ENCODE results near the gene RUNX3. TPM values are rescaled to one million over a fixed set of nuclear protein-coding genes. Genes with fewer than 3 reads are reported as not detected.

Gene RUNX3
- total RNA-seq, 1 experiment from 2014 or later, result 3.5 TPM

DNA sequence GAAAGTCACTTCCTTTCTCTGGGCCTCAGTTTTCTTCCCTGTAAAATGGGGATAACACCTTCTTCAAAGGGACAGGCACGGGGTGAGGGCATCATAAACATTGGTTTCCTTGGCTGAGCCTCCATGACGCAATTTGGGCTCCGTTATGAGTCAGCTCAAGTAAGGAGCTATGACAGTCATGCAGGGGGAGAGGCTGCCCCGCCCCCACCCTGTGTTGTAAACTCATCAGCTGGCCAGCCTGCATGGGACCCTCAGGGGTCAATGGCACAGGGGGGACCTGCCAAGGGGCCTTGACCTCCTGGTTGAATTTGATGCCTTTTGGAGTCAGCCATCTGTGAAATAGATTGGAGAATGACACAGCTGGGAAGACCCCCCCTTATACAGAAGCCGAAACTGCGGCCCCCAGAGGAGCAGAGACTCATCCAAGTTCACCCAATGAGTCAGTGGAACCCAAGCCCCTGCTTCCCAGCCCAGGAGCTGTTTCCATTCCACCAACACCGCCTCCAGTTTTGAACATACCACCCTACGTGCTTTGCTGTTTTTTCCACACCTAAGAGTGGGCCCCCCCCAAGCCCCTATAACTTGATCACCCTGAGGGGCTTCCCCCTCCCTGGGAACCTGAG lies 36.8 kb upstream of the RUNX3 start:
- no peaks in the 10 kb centered on the region; the same call in 1 of the 2 replicates for H3K27me3 ChIP-seq (ENCODE audit: control insufficient read depth, insufficient read depth, low read length)
- DNase-seq, result no peak
- H3K4me3 ChIP-seq (ENCODE audit: insufficient read depth, low read depth, low read length), result no peak overlapping the region
- H3K36me3 ChIP-seq (replicated peaks; ENCODE audit: control insufficient read depth, insufficient read depth, low read length), result no peaks in the 10 kb centered on the region

DNA sequence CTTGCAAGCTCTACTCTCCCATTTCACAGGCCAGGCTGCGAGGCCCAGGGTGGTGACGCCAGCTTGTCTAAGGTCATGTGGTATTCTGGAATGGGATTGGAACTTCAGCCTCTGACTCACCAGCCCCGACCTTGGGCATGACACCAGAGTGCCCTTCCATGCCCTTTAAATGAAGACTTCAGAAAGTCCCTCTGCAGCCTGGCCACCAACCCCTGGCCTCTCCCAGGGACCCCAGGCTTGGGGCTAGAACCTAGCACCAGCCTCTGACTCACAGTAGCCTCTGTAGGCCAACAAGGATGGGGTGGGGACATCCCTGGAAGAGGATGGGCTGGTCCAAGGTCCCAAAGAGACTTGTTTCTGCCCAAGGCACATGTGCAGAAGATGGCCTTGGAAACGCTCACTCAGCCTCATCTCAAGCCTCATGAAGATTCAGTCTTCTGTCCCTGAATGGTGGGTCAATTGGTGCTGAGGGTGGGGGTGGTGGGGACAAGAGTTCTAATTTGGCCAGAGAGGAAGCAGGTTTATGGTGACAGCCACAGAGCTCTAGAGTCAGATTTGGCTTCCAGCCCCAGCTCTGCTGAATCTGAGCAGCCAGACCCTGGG lies 36.1 kb upstream of the RUNX3 start:
- Histone ChIP-seq H3K27me3 (ENCODE audit: control insufficient read depth, insufficient read depth, low read length) (no peaks in the 10 kb centered on the region; the same call in 1 of the 2 replicates), H3K36me3 (replicated peaks; ENCODE audit: control insufficient read depth, insufficient read depth, low read length) (no peaks in the 10 kb centered on the region), H3K4me3 (ENCODE audit: insufficient read depth, low read depth, low read length) (no peak overlapping the region)
- no peak for DNase-seq

DNA sequence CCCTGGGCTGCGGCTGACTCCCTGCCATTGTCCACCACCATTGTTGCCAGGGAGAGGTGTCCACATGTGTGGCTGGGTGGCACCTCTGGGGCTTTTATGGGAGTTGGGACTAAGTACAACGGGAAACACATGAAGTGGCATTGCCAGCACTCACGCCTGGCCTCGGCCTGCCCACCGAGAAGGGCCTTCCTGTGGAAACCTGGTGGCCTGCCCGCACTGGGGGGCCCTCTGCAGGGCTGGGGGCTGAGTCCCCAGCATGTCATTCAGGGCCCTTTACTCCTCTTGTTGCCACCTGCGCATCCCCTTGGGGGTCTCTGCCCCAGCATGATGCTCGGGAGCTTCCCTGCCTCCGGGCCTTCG lies 35.5 kb upstream of the RUNX3 start:
- no peaks in the 10 kb centered on the region; the same call in 1 of the 2 replicates for H3K27me3 ChIP-seq (ENCODE audit: control insufficient read depth, insufficient read depth, low read length)
- no peak for DNase-seq
- no peaks in the 10 kb centered on the region for H3K36me3 ChIP-seq (replicated peaks; ENCODE audit: control insufficient read depth, insufficient read depth, low read length)
- no peak overlapping the region for H3K4me3 ChIP-seq (ENCODE audit: insufficient read depth, low read depth, low read length)

DNA sequence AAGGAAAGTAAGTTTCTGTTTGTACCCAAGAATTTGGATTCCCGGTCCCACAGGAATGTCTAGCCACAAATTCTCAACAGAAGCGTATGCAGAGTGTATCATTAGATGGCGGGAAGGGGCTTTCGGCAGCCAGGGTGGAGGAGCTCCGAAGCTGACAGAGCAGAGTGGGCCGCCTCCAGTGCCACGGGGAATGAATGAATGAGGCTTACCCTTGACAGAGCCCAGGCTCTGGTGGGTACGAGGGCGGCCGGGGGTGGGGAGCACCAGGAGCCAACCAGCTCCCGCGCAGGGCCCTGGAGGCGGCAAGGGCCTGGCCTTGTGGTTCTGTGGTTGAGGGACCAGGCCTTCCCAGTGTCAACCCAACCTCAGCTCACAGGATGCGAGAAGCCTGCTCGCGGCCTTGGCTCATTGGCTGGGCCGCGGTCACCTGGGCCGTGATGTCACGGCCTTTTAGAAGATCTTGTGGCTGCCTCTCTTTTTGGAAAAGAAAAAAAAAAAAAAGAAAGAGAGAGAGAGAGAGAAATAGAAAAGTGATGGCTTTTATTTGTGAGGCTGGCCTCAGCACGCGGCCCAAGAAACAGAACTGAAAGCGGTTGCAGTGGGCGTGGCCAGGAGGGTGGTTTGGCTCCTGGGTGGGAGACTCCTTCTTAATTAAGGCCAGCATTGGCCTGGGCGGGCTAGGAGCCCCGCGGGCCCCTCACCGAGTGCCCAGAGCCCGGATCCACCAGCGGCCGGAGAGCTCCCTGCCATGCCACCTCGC lies 34.9 kb upstream of the RUNX3 start:
- DNase-seq, result peak; percentile 67
- H3K4me3 ChIP-seq (ENCODE audit: insufficient read depth, low read depth, low read length), result no peak overlapping the region
- H3K36me3 ChIP-seq (replicated peaks; ENCODE audit: control insufficient read depth, insufficient read depth, low read length), result no peaks in the 10 kb centered on the region
- no peaks in the 10 kb centered on the region for H3K27me3 ChIP-seq (ENCODE audit: control insufficient read depth, insufficient read depth, low read length)

DNA sequence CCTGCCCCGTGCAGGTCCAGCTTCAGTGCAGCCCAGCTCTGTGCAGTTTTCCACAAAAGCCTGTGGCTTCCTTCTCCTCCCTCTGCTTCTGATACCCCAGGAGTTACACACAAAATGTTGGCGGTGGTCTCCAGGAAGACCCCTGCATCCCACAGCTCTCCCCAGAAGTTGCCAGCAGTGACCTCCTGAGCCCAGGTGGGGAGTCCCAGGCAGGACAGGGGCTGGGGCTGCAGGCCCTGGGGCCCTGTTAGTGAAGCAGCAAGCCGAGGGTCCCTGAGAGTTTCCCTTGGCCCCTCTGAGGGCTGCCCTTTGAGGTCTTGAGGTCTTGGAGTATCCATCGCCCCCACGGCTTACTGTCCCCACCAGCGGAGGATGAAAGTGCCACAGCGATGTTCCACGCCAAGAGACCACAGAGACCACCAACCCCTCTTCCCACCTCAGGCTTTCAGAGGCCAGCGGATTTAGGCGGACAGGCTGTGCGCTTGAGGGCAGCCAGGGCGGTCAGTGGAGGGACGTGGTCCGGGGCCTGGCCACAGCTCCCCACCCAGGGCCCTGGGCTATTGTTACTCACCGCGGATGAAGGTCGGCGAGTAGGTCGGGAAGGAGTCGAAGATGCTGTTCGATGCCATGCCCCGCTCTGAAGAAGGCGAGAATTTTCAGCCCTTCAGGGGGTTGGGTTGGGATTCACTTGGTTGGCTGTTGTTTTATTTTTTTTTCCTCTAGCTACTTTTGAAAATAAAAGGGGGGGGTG lies 34.0 kb upstream of the RUNX3 start:
- H3K27me3 ChIP-seq (ENCODE audit: control insufficient read depth, insufficient read depth, low read length), result no peaks in the 10 kb centered on the region

DNA sequence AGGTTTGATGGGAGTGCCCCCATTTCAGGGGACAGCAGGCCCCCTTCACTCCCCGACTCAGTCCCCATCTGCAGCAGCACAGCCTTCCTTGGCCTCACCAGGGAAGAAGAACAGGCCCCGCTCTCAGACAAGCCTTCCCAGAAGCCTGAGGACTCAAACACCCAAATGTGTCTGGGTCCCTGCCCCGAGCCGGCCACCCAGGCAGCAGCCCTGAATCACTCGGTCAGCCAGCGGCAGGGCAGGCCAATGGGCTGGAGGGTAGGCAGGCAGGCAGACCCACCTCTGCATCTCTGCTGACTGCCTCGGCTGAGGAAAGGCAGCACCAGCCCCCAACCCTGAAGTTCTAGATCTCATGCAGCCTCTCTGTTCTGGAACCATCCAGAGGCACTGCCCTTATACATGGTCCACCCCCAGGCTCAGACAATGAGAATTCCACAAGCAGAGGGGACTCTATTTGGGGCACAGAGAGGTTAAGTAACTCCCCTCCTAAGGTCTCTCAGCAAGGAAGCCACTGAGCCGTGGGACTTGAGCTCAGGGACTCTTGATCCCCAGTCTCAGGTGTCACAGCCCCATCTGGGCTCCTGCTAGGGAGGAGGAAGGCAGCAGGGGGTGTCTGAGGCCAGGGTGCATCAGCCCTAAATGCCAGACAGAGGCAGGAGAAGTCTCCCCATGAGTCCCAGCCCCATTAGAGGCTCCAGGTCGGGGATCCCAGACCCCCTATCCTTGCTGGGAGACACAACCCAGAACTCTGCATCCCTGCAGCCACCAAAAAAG lies 33.2 kb upstream of the RUNX3 start:
- H3K36me3 ChIP-seq (replicated peaks; ENCODE audit: control insufficient read depth, insufficient read depth, low read length), result no peaks in the 10 kb centered on the region
- no peak overlapping the region for H3K4me3 ChIP-seq (ENCODE audit: insufficient read depth, low read depth, low read length)
- DNase-seq, result peak; percentile 35
- H3K27me3 ChIP-seq (ENCODE audit: control insufficient read depth, insufficient read depth, low read length), result no peaks in the 10 kb centered on the region

More for the DNA sequence above, 34.0 kb upstream of the RUNX3 start:
- Histone ChIP-seq H3K4me3 (ENCODE audit: insufficient read depth, low read depth, low read length) (no peak overlapping the region), H3K36me3 (replicated peaks; ENCODE audit: control insufficient read depth, insufficient read depth, low read length) (no peaks in the 10 kb centered on the region)
- peak; percentile 43 for DNase-seq

DNA sequence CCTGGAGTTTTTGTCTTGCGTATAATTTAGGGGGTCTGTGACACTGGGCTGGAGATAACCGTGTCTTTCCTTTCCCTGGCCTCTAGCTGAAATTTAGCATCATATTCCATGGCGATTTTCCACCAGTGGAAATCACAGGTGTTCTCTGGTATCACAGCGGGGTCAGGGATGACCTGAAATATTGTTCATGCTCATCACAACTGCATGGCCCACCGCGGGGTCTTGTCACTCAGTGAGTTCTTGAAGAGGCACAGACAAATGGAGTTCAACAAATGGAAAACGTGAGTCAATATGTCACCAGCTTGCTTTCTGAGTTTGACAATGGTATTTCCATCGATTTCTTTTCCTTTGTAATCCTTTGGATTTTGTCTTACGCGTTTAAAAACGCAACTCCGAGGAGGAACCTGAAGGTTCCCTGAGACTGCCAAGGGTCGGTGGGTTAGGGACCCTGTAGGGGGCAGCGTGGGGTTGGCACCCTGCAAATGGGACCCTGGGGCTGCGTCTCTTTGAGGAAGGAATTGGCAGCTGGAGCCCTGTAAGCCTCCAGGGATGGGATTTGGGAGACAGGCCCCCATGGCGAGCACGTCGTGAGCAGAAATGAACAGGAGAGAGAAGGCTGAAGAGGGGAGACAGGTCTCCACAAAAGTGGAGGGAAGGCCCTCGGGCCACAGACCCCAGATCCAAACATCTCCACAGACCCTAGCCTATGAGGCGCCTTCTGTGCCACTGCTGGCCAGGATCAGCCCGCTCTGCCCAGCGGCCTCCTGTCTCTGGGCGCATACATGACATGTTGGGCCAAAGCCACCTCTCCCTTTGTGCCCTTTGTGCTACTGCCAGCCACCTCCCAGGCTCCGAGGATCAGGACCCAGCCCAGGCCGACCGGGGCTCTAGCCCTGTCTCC lies 32.1 kb upstream of the RUNX3 start:
- no peaks in the 10 kb centered on the region for H3K27me3 ChIP-seq (ENCODE audit: control insufficient read depth, insufficient read depth, low read length)
- DNase-seq, result peak; percentile 86
- no peak overlapping the region for H3K4me3 ChIP-seq (ENCODE audit: insufficient read depth, low read depth, low read length)
- H3K36me3 ChIP-seq (replicated peaks; ENCODE audit: control insufficient read depth, insufficient read depth, low read length), result no peaks in the 10 kb centered on the region

DNA sequence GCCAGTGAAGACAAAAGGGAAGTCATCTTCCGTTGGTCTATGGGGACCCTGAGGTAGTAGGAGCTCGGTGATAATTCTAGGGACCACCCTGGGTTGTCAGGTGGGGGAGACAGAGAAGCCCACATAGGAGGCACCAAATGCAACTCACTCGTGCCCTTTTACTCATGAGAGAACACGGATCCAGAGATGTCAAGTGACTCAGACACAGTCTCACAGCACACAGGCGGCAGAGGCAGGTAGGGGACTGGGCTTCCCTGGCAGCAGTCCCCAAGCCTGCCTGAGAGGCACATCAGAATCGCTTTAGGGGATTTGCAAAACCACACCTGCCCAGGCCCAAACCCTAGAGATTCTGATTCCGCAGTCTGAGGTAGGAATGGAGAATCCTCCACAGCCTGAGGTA lies 31.3 kb upstream of the RUNX3 start:
- DNase-seq, result no peak
- H3K27me3 ChIP-seq (ENCODE audit: control insufficient read depth, insufficient read depth, low read length), result no peaks in the 10 kb centered on the region
- no peak overlapping the region for H3K4me3 ChIP-seq (ENCODE audit: insufficient read depth, low read depth, low read length)
- H3K36me3 ChIP-seq (replicated peaks; ENCODE audit: control insufficient read depth, insufficient read depth, low read length), result no peaks in the 10 kb centered on the region

DNA sequence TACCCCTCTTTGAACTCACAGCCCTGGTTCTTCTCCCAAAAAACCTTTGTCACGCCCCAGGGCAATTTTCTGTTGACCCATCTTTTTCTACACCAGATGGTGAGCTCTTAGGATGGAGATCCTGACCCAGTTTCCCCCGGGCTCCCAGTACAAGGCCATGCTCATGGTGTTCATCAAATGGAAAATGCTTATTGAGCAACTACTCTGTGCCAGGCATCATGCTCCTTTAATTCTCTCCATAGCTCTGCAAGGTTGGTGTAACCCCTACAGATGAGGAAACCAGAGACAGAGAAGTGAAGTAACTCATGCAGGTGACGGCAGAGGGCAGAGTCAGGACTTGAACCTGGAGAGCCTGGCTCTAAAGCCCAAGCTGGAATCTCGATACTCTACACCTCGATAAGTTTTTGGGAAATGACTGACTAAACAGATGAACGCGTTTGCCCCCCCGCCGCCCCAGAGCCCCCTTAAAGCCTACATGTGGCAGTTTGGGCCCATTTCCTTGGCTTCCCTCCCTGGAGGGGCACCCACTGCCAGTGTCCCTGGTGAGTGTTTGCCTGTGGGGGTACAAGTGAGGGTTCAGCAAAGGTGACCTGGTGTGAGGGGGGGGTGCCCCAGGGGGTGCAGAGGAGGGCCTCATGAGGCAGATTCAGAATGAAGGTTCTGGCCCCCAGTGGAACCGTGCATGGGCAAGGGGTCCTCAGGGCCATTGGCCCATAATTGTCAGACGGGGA lies 30.2 kb upstream of the RUNX3 start:
- Histone ChIP-seq H3K27me3 (ENCODE audit: control insufficient read depth, insufficient read depth, low read length) (no peaks in the 10 kb centered on the region), H3K36me3 (replicated peaks; ENCODE audit: control insufficient read depth, insufficient read depth, low read length) (no peaks in the 10 kb centered on the region), H3K4me3 (ENCODE audit: insufficient read depth, low read depth, low read length) (no peak overlapping the region)
- DNase-seq, result no peak

DNA sequence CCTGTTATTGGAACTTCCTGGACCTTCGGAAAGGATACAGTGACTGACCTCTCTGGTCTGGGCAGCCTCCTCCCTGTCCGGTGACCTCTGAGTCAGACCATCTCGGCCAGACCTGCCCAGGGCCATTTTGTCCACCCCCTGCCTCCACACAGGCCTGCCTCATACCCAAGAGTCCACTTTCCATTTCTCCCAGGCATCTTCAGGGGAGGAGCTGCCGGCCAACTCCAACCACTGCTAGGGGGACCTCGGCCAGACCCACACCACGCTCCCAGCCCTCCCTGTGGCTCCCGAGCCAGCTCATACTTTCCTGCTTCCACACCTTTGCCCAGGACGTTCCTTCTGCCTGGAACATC lies 29.5 kb upstream of the RUNX3 start:
- Histone ChIP-seq H3K27me3 (ENCODE audit: control insufficient read depth, insufficient read depth, low read length) (no peaks in the 10 kb centered on the region), H3K4me3 (ENCODE audit: insufficient read depth, low read depth, low read length) (no peak overlapping the region), H3K36me3 (replicated peaks; ENCODE audit: control insufficient read depth, insufficient read depth, low read length) (no peaks in the 10 kb centered on the region)
- no peak for DNase-seq

DNA sequence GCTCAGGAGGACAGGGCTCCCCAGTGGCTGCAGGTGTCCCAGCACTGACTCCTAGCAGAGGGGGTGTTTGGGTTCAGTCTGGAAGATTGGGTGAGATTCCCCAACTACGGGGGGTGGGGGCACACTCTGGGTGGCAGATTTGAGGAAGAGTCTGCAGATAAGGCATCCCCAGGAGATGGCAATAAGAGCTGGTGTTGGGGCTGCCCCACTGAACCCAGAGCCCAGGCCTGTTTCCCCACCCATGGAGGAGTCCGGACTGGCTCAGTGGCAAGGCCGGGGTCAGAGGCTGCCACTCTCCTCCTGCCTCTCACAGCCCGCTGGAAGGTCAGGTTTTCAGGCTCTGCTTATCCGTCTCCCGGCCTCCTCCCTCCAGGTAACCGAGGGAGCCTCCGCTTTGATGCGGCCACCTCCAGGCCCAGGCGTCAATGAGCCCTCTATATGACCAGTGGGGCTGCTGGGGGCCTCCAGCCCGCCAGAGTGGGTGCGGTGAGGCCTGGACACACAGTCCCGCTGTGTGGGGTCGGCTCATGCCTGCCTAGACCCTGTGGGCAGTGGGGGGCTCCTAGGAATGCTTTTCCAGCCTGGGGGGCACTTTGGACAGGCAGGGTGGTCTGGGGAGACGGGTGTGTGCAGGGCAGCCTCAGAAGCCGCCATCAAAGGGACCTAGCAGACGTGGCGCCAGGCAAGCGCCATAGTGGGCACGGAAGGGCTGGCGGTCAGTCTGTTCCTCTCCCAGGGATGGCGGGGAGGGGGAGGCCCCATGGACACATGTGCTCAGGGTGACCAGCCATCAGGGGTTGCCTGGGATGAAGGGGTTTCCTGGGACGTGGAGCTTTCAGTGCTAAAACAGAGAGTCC lies 28.9 kb upstream of the RUNX3 start:
- no peaks in the 10 kb centered on the region for H3K27me3 ChIP-seq (ENCODE audit: control insufficient read depth, insufficient read depth, low read length)
- no peak for DNase-seq
- no peaks in the 10 kb centered on the region for H3K36me3 ChIP-seq (replicated peaks; ENCODE audit: control insufficient read depth, insufficient read depth, low read length)
- H3K4me3 ChIP-seq (ENCODE audit: insufficient read depth, low read depth, low read length), result no peak overlapping the region

Measured in H7 (cell line).